K562 (cell line): ENCODE measurements around the gene AIFM3. TPM values are rescaled to one million over a fixed set of nuclear protein-coding genes. Genes with fewer than 3 reads are reported as not detected.

ENCODE experiments used
- ATAC-seq: fragments of 200-7000 bp; cut with Tn5 transposase; 3 replicates; pipeline ENCODE4 v1.9.1; 2020; ENCODE audit warnings: moderate library complexity
- BruUV-seq: library from RNA; stranded (reverse); fragments of 400-500 nt; replicated peaks from 2 replicates; lab custom pipeline; 2021; lab: Mats Ljungman, UMichigan
- CTCF ChIA-PET: fragments of 300-600 bp; formaldehyde crosslinking; extraction: SDS; loops from one replicate; lab custom pipeline; 2021; ENCODE audit warnings: low intra/inter-chr PET ratio; lab: Yijun Ruan, JAX
- POLR2A ChIA-PET: fragments of 300-600, 350-650 bp; sonication (Branson Sonifier 250); formaldehyde crosslinking; extraction: SDS; loops from one replicate; lab custom pipeline; 2021; ENCODE audit warnings: antibody characterized with exemption, inconsistent platforms; lab: Yijun Ruan, JAX
- DNase-seq, 4 experiments: peaks; one replicate each; pipeline versions ENCODE4 v3.0.0 to v3.0.0-alpha.2; 2011 to 2018; ENCODE audit warnings: low spot score in 3 of 4, mixed read lengths in 3 of 4; ENCODE audit errors: extremely low read depth in 1 of 4
- FAIRE-seq: peaks from 2 replicates; lab custom pipeline; 2011; peaks lifted over from hg19 to GRCh38; lab: Jason Lieb, UNC
- H2AFZ ChIP-seq: 2 replicates; pipeline ENCODE4 v1.6.0; 2011; ENCODE audit warnings: low read depth, low read length, control low read depth, inconsistent platforms
- H3K27ac ChIP-seq: fragments of 200-600 bp; 3 replicates; pipeline ENCODE4 v1.8.0; 2011; ENCODE audit warnings: low read depth, mild to moderate bottlenecking, control low read depth, inconsistent platforms, low read length, moderate library complexity, mixed read lengths; ENCODE audit errors: extremely low read depth
- H3K27me3 ChIP-seq, 2 experiments: fragments of 300-600 bp in 1 of 2; 2 replicates in 1 of 2; 3 replicates in 1 of 2; pipeline versions ENCODE4 v1.6.0 to v1.8.0; 2011; ENCODE audit warnings: inconsistent platforms in 2 of 2, low read length in 2 of 2, mild to moderate bottlenecking in 1 of 2, mixed read lengths in 1 of 2, moderate library complexity in 1 of 2; ENCODE audit not compliant: control insufficient read depth in 2 of 2, insufficient read depth in 2 of 2
- H3K36me3 ChIP-seq: fragments of 300-600 bp; 3 replicates; pipeline ENCODE4 v1.8.0; 2011; ENCODE audit warnings: mild to moderate bottlenecking, low read length, inconsistent platforms; ENCODE audit not compliant: control insufficient read depth, insufficient read depth
- H3K4me1 ChIP-seq, 2 experiments: fragments of 200-600 bp in 1 of 2; replicated peaks in 1 of 2; 2 replicates in 1 of 2; 3 replicates in 1 of 2; pipeline versions ENCODE4 v1.5.1 to v1.8.0; 2011; ENCODE audit warnings: inconsistent platforms in 2 of 2, low read length in 2 of 2, mild to moderate bottlenecking in 1 of 2, mixed read lengths in 1 of 2, moderate library complexity in 1 of 2; ENCODE audit not compliant: control insufficient read depth in 2 of 2, insufficient read depth in 2 of 2
- H3K4me2 ChIP-seq: 2 replicates; pipeline ENCODE4 v1.6.1; 2011; ENCODE audit warnings: low read length, control low read depth, inconsistent platforms, mixed read lengths; ENCODE audit not compliant: insufficient read depth
- H3K4me3 ChIP-seq: fragments of 200-600 bp; sonication (generic), shearing (Covaris generic); 2 replicates; pipeline ENCODE4 v1.5.1; 2016; ENCODE audit warnings: control low read depth, inconsistent platforms
- H3K79me2 ChIP-seq: fragments of 200-600 bp; 3 replicates; pipeline ENCODE4 v1.8.0; 2011; ENCODE audit warnings: low read length, inconsistent platforms; ENCODE audit not compliant: control insufficient read depth, insufficient read depth
- H3K9ac ChIP-seq, 2 experiments: 2 replicates each; pipeline versions ENCODE4 v1.6.0 to v1.6.1; 2011; ENCODE audit warnings: low read depth in 2 of 2, low read length in 2 of 2, control low read depth in 1 of 2, inconsistent platforms in 1 of 2, mild to moderate bottlenecking in 1 of 2, mixed read lengths in 1 of 2; ENCODE audit not compliant: insufficient read depth in 1 of 2
- H3K9me1 ChIP-seq: one replicate; pipeline ENCODE4 v1.6.0; 2011; ENCODE audit warnings: inconsistent platforms, mild to moderate bottlenecking, low read length, moderate library complexity; ENCODE audit not compliant: control insufficient read depth, insufficient read depth
- H3K9me3 ChIP-seq: replicated peaks from 2 replicates; pipeline ENCODE4 v1.5.1; 2011; ENCODE audit warnings: low read depth, low read length, inconsistent platforms; ENCODE audit not compliant: control insufficient read depth, insufficient read depth
- H4K20me1 ChIP-seq: replicated peaks from 2 replicates; pipeline ENCODE4 v1.6.1; 2011; ENCODE audit warnings: low read length, inconsistent platforms, mixed read lengths; ENCODE audit not compliant: control insufficient read depth, insufficient read depth
- ATF3 ChIP-seq, 2 experiments: fragments of 450-650 bp in 1 of 2; sonication (generic) in 1 of 2; formaldehyde crosslinking in 1 of 2; IDR thresholded peaks in 1 of 2; conservative IDR thresholded peaks in 1 of 2; 2 replicates each; pipeline versions ENCODE4 v1.6.1 to v1.8.1; 2016 to 2023; ENCODE audit warnings: mild to moderate bottlenecking in 2 of 2, moderate library complexity in 2 of 2, inconsistent platforms in 1 of 2, missing genetic modification reagents in 1 of 2
- CEBPG ChIP-seq, 3 experiments: fragments of 200-800 bp in 1 of 3; sonication (Bioruptor generic) in 1 of 3; sonication (generic) in 1 of 3; formaldehyde crosslinking in 1 of 3; IDR thresholded peaks in 2 of 3; conservative IDR thresholded peaks in 1 of 3; 2 replicates each; pipeline versions ENCODE4 v1.6.1 to v1.8.0; 2016 to 2022; ENCODE audit warnings: missing compliant biosample characterization in 2 of 3, missing genetic modification characterization in 2 of 3, mild to moderate bottlenecking in 1 of 3, missing genetic modification reagents in 1 of 3
- CHD1 ChIP-seq: fragments of 200-600 bp; sonication (generic); IDR thresholded peaks from one replicate; pipeline ENCODE4 v1.6.1; 2012; ENCODE audit warnings: mild to moderate bottlenecking, moderate library complexity, low read length, inconsistent platforms
- ELK1 ChIP-seq: sonication (generic); formaldehyde crosslinking; IDR thresholded peaks from 2 replicates; pipeline ENCODE4 v1.8.1; 2022; ENCODE audit warnings: missing genetic modification reagents
- HBP1 ChIP-seq: fragments of 450-650 bp; formaldehyde crosslinking; IDR thresholded peaks from 2 replicates; pipeline ENCODE4 v1.4.0; 2022; ENCODE audit warnings: missing genetic modification characterization
- KDM2B ChIP-seq: fragments of 250-450 bp; sonication (Bioruptor Pico); IDR thresholded peaks from 2 replicates; pipeline ENCODE4 v1.8.0; 2021; ENCODE audit warnings: mild to moderate bottlenecking, moderate library complexity
- MLX ChIP-seq, 2 experiments: fragments of 450-650 bp in 1 of 2; sonication (generic) in 1 of 2; formaldehyde crosslinking; conservative IDR thresholded peaks; 2 replicates each; pipeline versions ENCODE4 v1.4.0 to v1.8.1; 2020 to 2022; ENCODE audit warnings: mild to moderate bottlenecking in 1 of 2, missing genetic modification reagents in 1 of 2
- OTX1 ChIP-seq: fragments of 450-650 bp; formaldehyde crosslinking; IDR thresholded peaks from 2 replicates; pipeline ENCODE4 v1.4.0; 2022; ENCODE audit warnings: mild to moderate bottlenecking
- RHOXF2B ChIP-seq: fragments of 250-450 bp; sonication (Bioruptor Pico); conservative IDR thresholded peaks from 2 replicates; pipeline ENCODE4 v1.5.1; 2021
- TEAD2 ChIP-seq: fragments of 450-650 bp; IDR thresholded peaks from 2 replicates; pipeline ENCODE4 v1.6.1; 2016; ENCODE audit warnings: missing genetic modification characterization, control low read depth, missing compliant biosample characterization
- TGIF2 ChIP-seq: sonication (generic); formaldehyde crosslinking; IDR thresholded peaks from 2 replicates; pipeline ENCODE4 v1.8.1; 2022; ENCODE audit warnings: mild to moderate bottlenecking, missing genetic modification reagents, moderate library complexity
- ZBTB34 ChIP-seq: fragments of 250-450 bp; sonication (Bioruptor Pico); IDR thresholded peaks from 2 replicates; pipeline ENCODE4 v1.8.0; 2021; ENCODE audit warnings: mild to moderate bottlenecking, moderate library complexity
- ZNF76 ChIP-seq: fragments of 250-450 bp; sonication (Bioruptor Pico); IDR thresholded peaks from 2 replicates; pipeline ENCODE4 v1.4.0; 2020; ENCODE audit warnings: mild to moderate bottlenecking, moderate library complexity, borderline replicate concordance
- WGBS: fragments of 100-300 bp; shearing (Covaris generic); methylation state at CpG from one replicate; pipeline ENCODE4 v1.1.6; 2016; ENCODE audit warnings: low coverage, mixed read lengths; ENCODE audit not compliant: insufficient coverage; ENCODE audit errors: missing lambda C conversion rate; 5-methylcytosine and 5-hydroxymethylcytosine counted together
- in situ Hi-C: fragments of 300-500 bp; cut with MboI; formaldehyde crosslinking; loops from 4 replicates; pipeline ENCODE4 v1.15.0; 2018; ENCODE audit warnings: inconsistent platforms, mixed read lengths
- intact Hi-C: fragments of 100-400 bp; cut with micrococcal nuclease; formaldehyde crosslinking; loops from 2 replicates; pipeline ENCODE4 v1.14.2; 2022
- polyA plus RNA-seq, 8 experiments: library from polyadenylated mRNA; depleted of rRNA in 4 of 8; stranded (reverse) in 5 of 8; unstranded in 3 of 8; fragments of >200 nt; fragmentation: Nextera tagmentation in 2 of 8; fragmentation: Illumina TruSeq in 1 of 8; extraction: Ambion mirVana in 2 of 8; extraction: Trizol in 1 of 8; gene quantifications; 2 replicates each; pipeline versions ENCODE4 v1.2.1 to v1.2.3, GENCODE V29; 2011 to 2014; ENCODE audit warnings: inconsistent platforms in 1 of 8, missing spikeins in 1 of 8
- total RNA-seq, 7 experiments: library from RNA; depleted of rRNA in 6 of 7; stranded (reverse); fragments of >200 nt in 6 of 7; fragmentation: Illumina TruSeq in 2 of 7; extraction: Trizol in 2 of 7; gene quantifications; 2 replicates each; pipeline versions ENCODE4 v1.2.1 to v1.2.3, GENCODE V29; 2011 to 2021; ENCODE audit warnings: low replicate concordance in 1 of 7

The AIFM3 gene
- total and polyA plus RNA-seq, 9 of the 15 experiments (the other 6 are each of a cell fraction or from before 2014, with no cell fraction given) = 0.03 to 0.20 (median 0.07) TPM; not detected in 1

GRCh38 chr22:21026783-21027692, 60.0 kb downstream of the AIFM3 start:
- BruUV-seq = no TSS peak
- intact Hi-C loops = no loop called here
- Histone ChIP-seq H3K4me2 (no peak overlapping the region), H3K9me1 (peaks cover 4% of the 10 kb centered on the region), H3K27me3 (peaks cover 45 to 70% of the 10 kb centered on the region in 2 experiments; a peak in 4 of 5 replicates), H3K4me3 (no peak overlapping the region), H3K79me2 (no peaks in the 10 kb centered on the region), H3K27ac (no peak overlapping the region), H3K36me3 (no peaks in the 10 kb centered on the region), H3K4me1 (peaks cover 0 to 61% of the 10 kb centered on the region in 2 experiments; a peak in 3 of 5 replicates), H4K20me1 (peaks cover 50% of the 10 kb centered on the region), H3K9ac (peak overlapping the region in 1 of 2 experiments; percentile 32; a peak in 2 of 4 replicates), H2AFZ (no peak overlapping the region), H3K9me3 (no peaks in the 10 kb centered on the region)
- DNase-seq (peak in 1 of 4 experiments; percentile 64), FAIRE-seq (no peak), ATAC-seq (no peak)
- in situ Hi-C loops = no loop called here
- ChIA-PET POLR2A (interaction anchor here (0.5 to 10.2 kb wide), 9 partner anchors 9 to 1277 kb away, joined by 3 to 120 read pairs (median 5); partner anchors contain the start of genes LRRC74B, P2RX6 and THAP7), CTCF (no interaction called here)
- WGBS = 9% methylated on average over 14 of the region's 14 CpGs
- TF ChIP-seq MLX (CRISPR knock-in tag; conservative IDR thresholded peaks at IDR 0.05) (0 out of 4 replicates have a peak, but pooled peaks of 1 of the 2 experiments have one; percentile 15), HBP1 (CRISPR knock-in tag) (peak; percentile 63; the same call in 1 of the 2 replicates), ZBTB34 (no peak), ELK1 (CRISPR knock-in tag) (peak; percentile 14; the same call in 1 of the 2 replicates), ZNF76 (no peak), ATF3 (IDR thresholded peaks at IDR 0.05) (no peak), ATF3 (CRISPR knock-in tag; conservative IDR thresholded peaks at IDR 0.05) (no peak), CEBPG (CRISPR knock-in tag; IDR thresholded peaks at IDR 0.05) (no peak), CEBPG (tag; conservative IDR thresholded peaks at IDR 0.05 in 1 of 2, IDR thresholded peaks at IDR 0.05 in 1 of 2) (no peak), RHOXF2B (no peak), CHD1 (no peak), KDM2B (CRISPR knock-in tag) (no peak), OTX1 (CRISPR knock-in tag) (0 out of 2 replicates have a peak, but pooled peaks have one; percentile 9), TGIF2 (no peak), TEAD2 (tag) (no peak)
